PC-9 (cell line): ENCODE data around the gene ING4. TPM values are rescaled to one million over a fixed set of nuclear protein-coding genes. Genes with fewer than 3 reads are reported as not detected.

Source experiments
- BruUV-seq: library from RNA; stranded (reverse); fragments of 400-500 nt; replicated peaks from 2 replicates; lab custom pipeline; 2021; lab: Mats Ljungman, UMichigan
- CTCF ChIA-PET: fragments of 300-600 bp; sonication (Branson Sonifier 250); formaldehyde crosslinking; loops from one replicate; lab custom pipeline; 2022; ENCODE audit warnings: antibody characterized with exemption; lab: Charles Lee
- POLR2A ChIA-PET: fragments of 300-600 bp; sonication (Branson Sonifier 250); formaldehyde crosslinking; loops from one replicate; lab custom pipeline; 2022; ENCODE audit warnings: antibody characterized with exemption; ENCODE audit not compliant: unreplicated experiment; lab: Charles Lee
- DNase-seq, 2 experiments: peaks; one replicate each; pipeline versions ENCODE4 v3.0.0 to v3.0.0-alpha.2; 2015 to 2022; ENCODE audit warnings: mixed read lengths in 1 of 2
- H2AFZ ChIP-seq: fragments of 200-600 bp; sonication (generic); 2 replicates; pipeline ENCODE4 v1.8.1; 2017; ENCODE audit warnings: antibody characterized with exemption
- H3F3A ChIP-seq: fragments of 200-600 bp; sonication (generic); 2 replicates; pipeline ENCODE4 v1.8.1; 2017; ENCODE audit warnings: antibody characterized with exemption, mild to moderate bottlenecking, low read depth; ENCODE audit not compliant: insufficient read depth
- H3K27ac ChIP-seq: fragments of 200-600 bp; sonication (generic); 2 replicates; pipeline ENCODE4 v1.6.1; 2016; ENCODE audit warnings: mixed run types
- H3K27me3 ChIP-seq: fragments of 200-600 bp; sonication (generic); 2 replicates; pipeline ENCODE4 v1.6.1; 2016; ENCODE audit warnings: low read depth, mixed run types; ENCODE audit not compliant: insufficient read depth
- H3K36me3 ChIP-seq: fragments of 200-600 bp; sonication (generic); 2 replicates; pipeline ENCODE4 v1.6.1; 2016; ENCODE audit warnings: low read depth, mixed run types
- H3K4me1 ChIP-seq: fragments of 200-600 bp; sonication (generic); replicated peaks from 2 replicates; pipeline ENCODE4 v1.6.1; 2016; ENCODE audit warnings: mixed run types; ENCODE audit not compliant: insufficient read depth
- H3K4me2 ChIP-seq: fragments of 200-600 bp; sonication (generic); 2 replicates; pipeline ENCODE4 v1.6.1; 2017; ENCODE audit warnings: mixed run types
- H3K4me3 ChIP-seq: fragments of 200-600 bp; sonication (generic); 2 replicates; pipeline ENCODE4 v1.6.1; 2016; ENCODE audit warnings: mixed run types
- H3K79me2 ChIP-seq: fragments of 200-600 bp; sonication (generic); 2 replicates; pipeline ENCODE4 v1.6.1; 2017; ENCODE audit warnings: low read depth, mixed run types
- H3K9me2 ChIP-seq: fragments of 200-600 bp; sonication (generic); 2 replicates; pipeline ENCODE4 v1.8.1; 2017; ENCODE audit warnings: mild to moderate bottlenecking; ENCODE audit not compliant: insufficient read depth
- H3K9me3 ChIP-seq: fragments of 200-600 bp; sonication (generic); 2 replicates; pipeline ENCODE4 v1.8.1; 2016; ENCODE audit warnings: low read depth; ENCODE audit not compliant: insufficient read depth
- H4K20me1 ChIP-seq: fragments of 200-600 bp; sonication (generic); 2 replicates; pipeline ENCODE4 v1.8.1; 2017; ENCODE audit not compliant: insufficient read depth
- EZH2 ChIP-seq: fragments of 200-600 bp; sonication (generic); IDR thresholded peaks from 2 replicates; pipeline ENCODE4 v1.8.0; 2017; ENCODE audit warnings: antibody characterized with exemption, low read depth
- intact Hi-C: fragments of 100-400 bp; cut with micrococcal nuclease; formaldehyde crosslinking; loops from one replicate; pipeline ENCODE4 v1.10.0; 2022; ENCODE audit not compliant: unreplicated experiment
- total RNA-seq: library from RNA; stranded (reverse); gene quantifications from 2 replicates; pipeline ENCODE4 v1.2.3, GENCODE V29; 2021
- TF ChIP-seq, protein P1 (sequence below): fragments of 200-600 bp; sonication (generic); conservative IDR thresholded peaks from 2 replicates; pipeline ENCODE4 v1.6.1; 2017; ENCODE audit warnings: mixed run types, antibody characterized with exemption, mild to moderate bottlenecking, moderate library complexity

ING4 gene
- total RNA-seq, 1 experiment from 2014 or later, result 88.7 TPM

- no peak overlapping the region for H3K4me2 ChIP-seq
- H3K27ac ChIP-seq, result no peak overlapping the region
- no peaks in the 10 kb centered on the region for H3K9me2 ChIP-seq
- H4K20me1 ChIP-seq, result peaks cover 39% of the 10 kb centered on the region
- H3K4me3 ChIP-seq, result no peak overlapping the region
- H3K27me3 ChIP-seq, result no peaks in the 10 kb centered on the region
- no peaks in the 10 kb centered on the region for H3K9me3 ChIP-seq
- H3F3A ChIP-seq, result 0 out of 2 replicates have a peak, but pooled peaks cover 7% of the 10 kb centered on the region
- DNase-seq, result no peak
- H3K4me1 ChIP-seq, result no peaks in the 10 kb centered on the region
- peaks cover 66% of the 10 kb centered on the region for H3K36me3 ChIP-seq
- H2AFZ ChIP-seq, result no peak overlapping the region
- no peak for TF ChIP-seq EZH2
- TF ChIP-seq, protein P1, sequence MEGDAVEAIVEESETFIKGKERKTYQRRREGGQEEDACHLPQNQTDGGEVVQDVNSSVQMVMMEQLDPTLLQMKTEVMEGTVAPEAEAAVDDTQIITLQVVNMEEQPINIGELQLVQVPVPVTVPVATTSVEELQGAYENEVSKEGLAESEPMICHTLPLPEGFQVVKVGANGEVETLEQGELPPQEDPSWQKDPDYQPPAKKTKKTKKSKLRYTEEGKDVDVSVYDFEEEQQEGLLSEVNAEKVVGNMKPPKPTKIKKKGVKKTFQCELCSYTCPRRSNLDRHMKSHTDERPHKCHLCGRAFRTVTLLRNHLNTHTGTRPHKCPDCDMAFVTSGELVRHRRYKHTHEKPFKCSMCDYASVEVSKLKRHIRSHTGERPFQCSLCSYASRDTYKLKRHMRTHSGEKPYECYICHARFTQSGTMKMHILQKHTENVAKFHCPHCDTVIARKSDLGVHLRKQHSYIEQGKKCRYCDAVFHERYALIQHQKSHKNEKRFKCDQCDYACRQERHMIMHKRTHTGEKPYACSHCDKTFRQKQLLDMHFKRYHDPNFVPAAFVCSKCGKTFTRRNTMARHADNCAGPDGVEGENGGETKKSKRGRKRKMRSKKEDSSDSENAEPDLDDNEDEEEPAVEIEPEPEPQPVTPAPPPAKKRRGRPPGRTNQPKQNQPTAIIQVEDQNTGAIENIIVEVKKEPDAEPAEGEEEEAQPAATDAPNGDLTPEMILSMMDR, result no peak
- BruUV-seq, result no TSS peak
- intact Hi-C loops, result no loop called here
- CTCF ChIA-PET, result no interaction called here
- POLR2A ChIA-PET, result no interaction called here
- H3K79me2 ChIP-seq, result peaks cover 25% of the 10 kb centered on the region
Observed at GRCh38 chr12:6676962-6677361, 14.0 kb upstream of the ING4 start.

DNA sequence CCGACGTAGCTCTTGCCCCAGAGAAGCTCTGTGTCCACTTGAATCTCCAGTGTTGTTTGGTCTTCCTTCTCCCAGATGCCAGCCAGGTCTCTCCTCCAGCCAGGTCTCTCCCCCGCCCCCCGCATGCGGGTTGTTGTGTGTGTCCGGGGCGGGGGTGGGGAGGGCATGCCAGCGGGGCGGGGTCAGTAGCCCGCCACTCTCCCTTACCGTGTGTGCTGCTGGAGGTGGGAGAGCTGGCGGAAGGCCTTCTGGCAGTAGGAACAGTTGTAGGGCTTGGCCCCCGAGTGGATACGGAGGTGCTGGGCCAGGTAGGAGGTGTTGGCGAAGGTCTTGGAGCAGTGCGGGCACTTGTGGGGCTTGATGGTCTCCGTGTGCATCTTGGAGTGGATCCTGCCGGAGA, 9.2 kb upstream of the ING4 start:
- intact Hi-C loops, result no loop called here
- H2AFZ ChIP-seq, result no peak overlapping the region
- no peak overlapping the region for H3K4me3 ChIP-seq
- TF ChIP-seq EZH2, result no peak
- TF ChIP-seq, protein P1, result no peak
- ChIA-PET POLR2A (no interaction called here), CTCF (no interaction called here)
- no peak overlapping the region for H3K4me2 ChIP-seq
- peaks cover 30% of the 10 kb centered on the region for H3F3A ChIP-seq
- BruUV-seq, result no TSS peak
- DNase-seq, result no peak
- H3K4me1 ChIP-seq, result no peaks in the 10 kb centered on the region
- H3K36me3 ChIP-seq, result peaks cover 80% of the 10 kb centered on the region
- H3K79me2 ChIP-seq, result no peaks in the 10 kb centered on the region; the same call in 1 of the 2 replicates
- no peaks in the 10 kb centered on the region for H3K9me3 ChIP-seq
- H4K20me1 ChIP-seq, result peaks cover 15% of the 10 kb centered on the region
- no peaks in the 10 kb centered on the region for H3K27me3 ChIP-seq
- H3K9me2 ChIP-seq, result no peaks in the 10 kb centered on the region
- no peak overlapping the region for H3K27ac ChIP-seq

DNA sequence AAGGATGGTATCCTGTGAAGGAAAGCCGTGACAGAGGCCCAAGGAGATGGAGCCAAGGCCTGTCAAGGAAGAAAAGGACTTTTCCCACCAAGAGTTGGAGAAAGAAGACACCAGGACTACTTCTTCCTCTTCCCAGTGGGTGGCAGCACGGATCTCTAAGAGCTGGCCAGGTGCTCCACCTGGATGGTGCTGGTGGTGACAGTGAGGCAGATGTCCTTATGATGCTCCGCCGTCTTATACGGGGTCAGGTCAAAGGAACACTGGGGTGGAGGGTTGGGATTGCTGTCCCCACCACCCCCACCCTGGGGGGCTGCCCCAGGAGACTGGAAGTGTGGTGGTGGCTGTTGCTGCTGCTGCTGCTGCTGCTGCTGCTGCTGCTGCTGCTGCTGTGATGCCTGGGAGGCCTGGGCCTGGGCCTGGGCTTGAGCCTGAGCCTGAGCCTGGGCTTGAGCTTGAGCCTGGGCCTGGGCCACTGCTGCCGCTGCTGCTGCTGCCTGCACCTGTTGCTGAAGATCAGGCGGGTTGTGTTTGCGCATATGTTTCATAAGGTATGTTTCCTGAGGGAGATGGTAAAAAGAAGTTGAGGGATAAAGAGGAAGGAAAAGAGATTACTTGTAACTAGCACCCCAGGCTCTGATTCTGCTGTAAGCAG, 4.8 kb upstream of the ING4 start:
- Histone ChIP-seq H3K27ac (no peak overlapping the region), H3K4me2 (no peak overlapping the region), H3K27me3 (no peaks in the 10 kb centered on the region), H3K9me2 (no peaks in the 10 kb centered on the region), H3K4me1 (no peaks in the 10 kb centered on the region; the same call in 1 of the 2 replicates), H3K9me3 (no peaks in the 10 kb centered on the region), H3K79me2 (peaks cover 1% of the 10 kb centered on the region; the same call in 1 of the 2 replicates), H3K36me3 (peaks cover 40% of the 10 kb centered on the region), H4K20me1 (0 out of 2 replicates have a peak, but pooled peaks cover 4% of the 10 kb centered on the region), H3F3A (peaks cover 52% of the 10 kb centered on the region), H2AFZ (no peak overlapping the region), H3K4me3 (no peak overlapping the region)
- BruUV-seq, result no TSS peak
- intact Hi-C loops, result no loop called here
- DNase-seq, result peak in 1 of 2 experiments; percentile 18
- ChIA-PET POLR2A (interaction anchor here (0.6 kb wide), 1 partner anchor 32 kb away, joined by 3 read pairs; the partner anchor contains the start of gene LPAR5), CTCF (interaction anchor here (0.7 kb wide), 1 partner anchor 65 kb away, joined by 3 read pairs; no protein-coding TSS in a partner anchor)
- TF ChIP-seq, protein P1, result peak; percentile 59
- TF ChIP-seq EZH2, result no peak
